CD4-positive, alpha-beta T cell treated with Interleukin-12 subunit alpha and Interleukin-12 subunit beta, for 1 hour (primary cell): ENCODE measurements around the gene OR10G8.

Source experiments
- DNase-seq: peaks from one replicate; pipeline ENCODE4 v3.0.0-alpha.2; 2020

OR10G8 gene

DNA sequence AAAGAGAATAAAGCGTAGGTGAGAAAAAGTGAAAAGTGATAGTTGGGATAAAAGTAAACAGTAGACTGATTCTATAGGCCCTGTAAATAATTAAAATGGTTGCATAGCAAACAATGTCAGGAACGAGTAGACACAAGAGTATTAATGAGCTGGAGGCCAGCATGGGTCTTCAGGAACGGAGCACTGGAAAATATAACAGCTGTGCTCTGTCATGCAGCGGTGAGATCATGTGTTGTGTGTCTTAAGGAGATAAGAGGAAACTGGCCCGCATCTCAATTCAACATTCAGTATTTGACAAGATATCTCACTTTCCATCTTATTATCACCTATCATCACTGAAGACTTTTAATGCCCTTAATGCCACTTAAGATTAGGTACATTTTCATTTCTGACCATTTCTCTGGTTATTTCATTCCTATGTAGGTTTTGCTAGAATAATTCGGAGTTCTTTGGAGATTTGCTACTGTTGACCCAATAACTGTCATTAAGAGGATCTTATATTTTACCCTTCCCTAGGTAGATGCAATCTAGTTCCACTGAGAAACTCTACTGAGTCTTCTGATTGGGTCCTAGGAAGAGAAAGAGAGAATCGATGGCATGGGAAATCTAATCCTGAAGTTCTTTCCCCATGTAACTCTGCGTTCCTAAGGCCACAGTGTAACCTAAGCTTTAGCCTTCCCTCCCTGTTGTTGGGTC is 53.2 kb downstream of the OR10G8 start:
- no peak for DNase-seq
